Measurements from ENCODE around the gene ANTKMT. TPM values are rescaled to one million over a fixed set of nuclear protein-coding genes. Genes with fewer than 3 reads are reported as not detected.

The ANTKMT gene
- total and polyA plus RNA-seq, 2 donors (not counting 3 experiments of a cell fraction or from before 2014, with no cell fraction given) = 26.1 to 27.9 TPM

GRCh38 chr16:756428-756827 lies 35.5 kb downstream of the ANTKMT start:
- Histone ChIP-seq H3K4me1 (ENCODE audit: control insufficient read depth, extremely low read depth, insufficient read depth, low read length) (no peaks in the 10 kb centered on the region), H3K79me2 (ENCODE audit: control insufficient read depth, insufficient read depth, low read length) (no peaks in the 10 kb centered on the region), H3K4me2 (ENCODE audit: insufficient read depth, low read length) (no peak overlapping the region), H4K20me1 (replicated peaks; ENCODE audit: control insufficient read depth, extremely low read depth, insufficient read depth, low read length) (no peaks in the 10 kb centered on the region), H3K9me3 (replicated peaks; ENCODE audit: control insufficient read depth, insufficient read depth, low read length) (no peaks in the 10 kb centered on the region), H3K36me3 (ENCODE audit: control insufficient read depth in 2 of 2, extremely low read depth in 1 of 2, insufficient read depth in 2 of 2, low read length in 2 of 2) (no peaks in the 10 kb centered on the region), H2AFZ (ENCODE audit: low read depth, low read length) (no peak overlapping the region), H3K4me3 (replicated peaks in 1 of 3; ENCODE audit: insufficient read depth in 1 of 3, low read depth in 1 of 3, low read length in 3 of 3) (no peak overlapping the region), H3K9ac (replicated peaks; ENCODE audit: extremely low read depth, insufficient read depth, low read length) (no peak overlapping the region), H3K27ac (ENCODE audit: insufficient read depth, low read depth, low read length) (no peak overlapping the region), H3K9me1 (replicated peaks; ENCODE audit: control insufficient read depth, extremely low read depth, insufficient read depth, low read length) (no peaks in the 10 kb centered on the region), H3K27me3 (ENCODE audit: control insufficient read depth in 2 of 2, insufficient read depth in 2 of 2, low read length in 2 of 2) (peaks cover 4% of the 10 kb centered on the region in 2 experiments)
- intact Hi-C loops (cut with micrococcal nuclease) = no loop called here
- TF ChIP-seq JUN (IDR thresholded peaks at IDR 0.05; ENCODE audit: borderline replicate concordance, insufficient read depth, insufficient read length, low read depth) (no peak), EZH2 (IDR thresholded peaks at IDR 0.05; ENCODE audit: borderline replicate concordance, low read depth, low read length, severe bottlenecking) (no peak), POLR2AphosphoS5 (IDR thresholded peaks at IDR 0.05; ENCODE audit: insufficient read depth, low read depth, low read length) (no peak), MAX (IDR thresholded peaks at IDR 0.05; ENCODE audit: insufficient read depth, insufficient read length) (no peak), GATA2 (IDR thresholded peaks at IDR 0.05; ENCODE audit: insufficient read depth, insufficient read length, low read depth, low read length) (no peak), CTCF (IDR thresholded peaks at IDR 0.05; ENCODE audit: extremely low read depth in 1 of 2, insufficient read depth in 1 of 2, low read depth in 1 of 2, low read length in 2 of 2) (no peak), FOS (IDR thresholded peaks at IDR 0.05; ENCODE audit: borderline replicate concordance, insufficient read depth, low read length) (no peak), MYC (IDR thresholded peaks at IDR 0.05; ENCODE audit: low read depth, low read length) (no peak), POLR2A (IDR thresholded peaks at IDR 0.05; ENCODE audit: low read depth, low read length) (no peak)
- no peak for DNase-seq (ENCODE audit: low read depth, low spot score)
- dilution Hi-C loops (cut with MboI; ENCODE audit: extremely low pct_ligation_motif_present, low sequenced_read_pairs) = no loop called here
- POLR2A ChIA-PET = no interaction called here
- no peak for FAIRE-seq
- CTCF ChIA-PET = interaction anchor here (0.6 to 1.0 kb wide), 3 partner anchors 29 to 1312 kb away, joined by 3 read pairs; no protein-coding TSS in a partner anchor
- no TSS peak for BruUV-seq (replicated peaks)

Measured in endothelial cell of umbilical vein (primary cell).